ENCODE data around the gene PRRX2.

PRRX2 gene

DNA sequence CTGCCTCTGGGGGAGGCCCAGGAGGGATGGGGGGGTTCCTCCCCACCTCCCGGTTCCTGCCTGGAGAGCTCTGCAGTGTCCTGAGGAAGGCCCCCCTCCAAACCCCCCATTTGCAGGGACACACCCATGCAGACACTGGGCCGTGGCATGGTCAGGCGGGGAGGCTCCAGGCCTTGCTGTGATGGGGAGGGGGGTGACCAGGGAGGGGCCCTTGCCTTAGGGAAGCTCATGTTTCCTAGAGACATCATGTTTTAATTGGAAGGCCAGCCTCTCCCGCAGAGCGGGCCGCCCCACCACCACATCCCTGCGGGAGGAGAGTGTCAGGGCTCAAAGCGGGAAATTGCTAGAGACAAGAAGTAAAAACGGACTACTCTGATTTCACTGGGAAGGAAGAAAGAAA is 12.0 kb downstream of the PRRX2 start:
- DNase-seq (ENCODE audit: low read depth), result no peak

DNA sequence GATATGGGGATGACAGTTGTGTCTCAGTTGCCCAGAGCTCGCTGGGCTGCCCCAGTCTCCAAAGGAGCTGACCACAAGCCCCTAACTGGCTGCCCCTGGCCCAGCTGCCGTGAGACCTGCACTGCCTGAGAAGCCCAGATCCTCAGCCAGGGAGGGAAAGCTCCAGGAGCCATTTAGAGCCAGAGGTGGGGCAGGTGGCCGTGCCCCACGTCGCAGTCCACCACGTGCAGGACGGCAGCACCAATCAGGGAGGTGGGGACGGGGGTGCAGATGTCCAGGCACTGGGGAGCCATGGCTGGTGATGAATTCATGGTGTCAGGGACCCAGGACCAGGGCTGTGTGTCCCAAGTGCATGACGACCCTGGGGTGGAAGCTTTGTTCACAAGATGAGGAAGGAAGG is 13.4 kb downstream of the PRRX2 start:
- DNase-seq (ENCODE audit: low read depth), result no peak

DNA sequence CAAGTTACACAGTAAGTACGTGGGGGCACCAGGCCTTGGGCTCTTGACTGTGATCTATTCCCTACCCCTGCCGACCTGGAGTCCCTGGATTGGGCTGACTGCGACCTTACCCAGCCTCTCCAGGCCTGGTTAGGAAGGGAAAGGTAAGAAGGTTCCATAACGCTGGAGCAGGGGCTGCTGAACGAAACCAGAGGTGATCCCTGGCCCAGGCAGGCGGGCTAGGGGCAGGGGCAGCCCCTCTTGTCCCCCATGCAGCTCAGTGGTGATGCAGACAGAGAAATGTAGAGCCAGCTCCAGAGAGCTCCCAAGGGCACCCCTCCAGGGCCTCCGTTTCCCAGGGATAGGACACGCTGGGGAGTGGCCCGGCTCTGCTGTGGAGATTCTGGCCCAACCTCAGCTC is 14.1 kb downstream of the PRRX2 start:
- DNase-seq (ENCODE audit: low read depth), result no peak

DNA sequence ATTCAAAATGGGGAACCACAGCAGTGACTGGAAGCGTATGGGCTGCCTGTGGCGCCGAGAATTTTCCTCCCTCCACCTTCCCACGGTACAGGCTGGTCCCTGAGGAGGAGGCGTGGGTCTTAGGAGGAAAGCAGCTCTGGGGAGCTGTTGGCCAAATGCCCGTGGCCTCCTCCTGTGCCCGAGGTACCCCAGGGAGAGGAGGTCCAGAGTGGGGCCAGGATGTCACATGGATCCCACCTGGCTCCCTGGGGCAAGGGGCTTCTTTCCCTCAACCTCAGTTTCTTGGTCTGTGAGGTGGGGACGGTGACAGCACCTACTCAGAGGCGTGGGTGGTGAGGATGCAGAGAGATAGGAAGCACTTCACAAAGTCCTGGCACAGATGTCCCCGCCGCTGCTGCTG is 16.5 kb downstream of the PRRX2 start:
- no peak for DNase-seq (ENCODE audit: low read depth)

DNA sequence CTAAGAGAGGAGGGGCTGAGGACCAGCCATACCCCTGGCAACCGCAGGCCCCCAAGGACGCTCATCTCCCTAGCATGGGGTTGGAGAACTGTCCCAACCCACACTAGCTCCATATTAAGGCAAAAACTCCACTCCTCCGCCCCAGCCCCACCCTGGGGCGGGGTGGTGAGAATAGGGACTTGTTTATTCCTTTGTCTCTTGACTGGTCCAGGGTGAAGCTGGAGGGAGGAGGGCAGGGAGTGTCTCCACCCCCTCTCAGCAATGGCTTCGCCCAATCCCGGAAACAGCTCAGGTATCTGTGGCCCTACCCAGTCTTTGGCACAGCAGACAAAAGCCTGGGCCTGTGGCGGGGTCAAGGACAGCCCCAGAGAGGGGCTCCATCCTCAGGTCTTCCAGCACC is 16.9 kb downstream of the PRRX2 start:
- DNase-seq (ENCODE audit: low read depth), result no peak

DNA sequence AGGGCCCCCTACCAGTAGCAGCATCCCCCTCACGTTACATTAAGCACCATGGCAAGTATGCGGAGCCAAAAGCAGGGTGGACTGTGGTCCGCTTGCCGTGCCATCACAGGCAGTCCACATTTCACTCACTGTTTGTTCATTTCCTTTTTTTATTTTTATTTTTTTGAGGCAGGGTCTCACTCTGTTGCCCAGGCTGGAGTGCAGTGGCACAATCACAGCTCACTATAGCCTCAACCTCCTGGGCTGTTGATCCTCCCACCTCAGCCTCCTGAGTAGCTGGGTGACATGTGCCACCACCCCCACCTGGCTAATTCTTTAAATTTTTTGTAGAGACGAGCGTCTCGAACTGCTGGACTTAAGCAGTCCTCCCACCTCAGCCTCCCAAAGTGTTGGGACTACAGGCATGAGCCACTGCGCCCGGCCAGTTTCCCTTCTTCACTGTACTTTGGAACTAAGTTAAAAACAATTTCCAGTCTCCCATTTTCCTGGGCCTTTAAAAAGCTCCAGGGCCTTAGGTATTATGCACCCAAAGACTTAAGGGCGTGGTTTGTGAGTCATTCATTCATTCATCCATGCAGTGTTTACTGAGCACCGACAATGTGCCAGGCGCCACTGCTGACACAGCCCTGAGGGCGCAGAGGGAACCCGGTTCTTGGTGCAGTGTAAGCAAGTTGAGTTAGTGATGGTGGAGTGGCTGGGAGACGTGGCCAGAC is 19.9 kb downstream of the PRRX2 start:
- DNase-seq (ENCODE audit: low read depth), result no peak

DNA sequence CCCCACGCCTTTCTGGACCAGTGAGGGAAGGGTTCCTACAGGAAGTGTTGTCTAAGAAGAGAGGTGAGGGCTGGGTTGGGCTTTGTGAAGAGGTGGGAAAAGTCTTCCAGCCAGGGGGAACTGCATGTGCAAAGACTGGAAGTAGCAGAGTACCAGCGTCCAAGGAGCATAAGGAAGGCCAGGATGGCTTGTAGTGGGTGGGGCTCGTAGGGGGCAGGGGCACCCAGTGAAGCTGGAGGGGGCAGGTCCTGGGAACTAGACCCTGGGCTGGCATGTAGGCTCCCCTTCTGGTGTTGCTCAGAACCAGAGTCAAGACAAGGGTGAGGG is 20.4 kb downstream of the PRRX2 start:
- no peak for DNase-seq (ENCODE audit: low read depth)

DNA sequence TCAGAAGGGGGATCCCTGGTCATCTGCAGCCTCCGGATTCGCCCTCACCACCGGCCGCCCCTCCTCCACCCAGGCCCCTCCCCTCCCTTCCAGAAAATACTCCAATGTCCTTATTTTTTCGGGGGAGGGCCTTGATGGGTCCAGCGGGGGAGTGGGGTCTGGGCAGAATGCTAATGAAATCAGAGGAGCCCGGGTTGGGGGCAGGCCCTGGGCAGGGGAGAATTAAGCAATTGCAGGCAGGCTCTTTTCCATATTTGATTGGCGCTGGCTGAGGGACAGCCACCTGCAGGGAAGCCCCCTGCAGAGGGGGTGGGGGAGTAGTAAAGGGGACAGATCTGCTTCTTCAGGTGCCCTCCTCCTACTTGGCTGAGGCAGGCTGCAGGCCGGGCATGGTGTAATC is 21.3 kb downstream of the PRRX2 start:
- no peak for DNase-seq (ENCODE audit: low read depth)

DNA sequence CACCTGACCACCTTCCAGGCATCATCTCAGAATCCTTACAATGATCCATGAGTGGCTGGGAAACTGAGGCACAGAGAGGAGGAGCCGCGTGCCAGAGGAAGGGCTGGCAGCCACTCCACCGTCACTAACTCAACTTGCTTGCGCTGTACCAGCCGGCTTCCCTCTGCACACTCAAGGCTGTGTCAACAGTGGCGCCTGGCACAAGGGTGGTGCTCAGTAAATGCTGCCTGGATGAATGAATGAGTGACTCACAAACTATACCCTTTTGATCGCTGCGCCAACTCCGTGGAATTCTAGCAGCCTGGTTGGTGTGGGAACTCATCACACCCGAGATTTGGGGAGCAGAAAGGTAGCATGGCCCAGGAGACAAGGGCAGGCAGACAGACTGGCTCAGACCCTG is 21.9 kb downstream of the PRRX2 start:
- no peak for DNase-seq (ENCODE audit: low read depth)

DNA sequence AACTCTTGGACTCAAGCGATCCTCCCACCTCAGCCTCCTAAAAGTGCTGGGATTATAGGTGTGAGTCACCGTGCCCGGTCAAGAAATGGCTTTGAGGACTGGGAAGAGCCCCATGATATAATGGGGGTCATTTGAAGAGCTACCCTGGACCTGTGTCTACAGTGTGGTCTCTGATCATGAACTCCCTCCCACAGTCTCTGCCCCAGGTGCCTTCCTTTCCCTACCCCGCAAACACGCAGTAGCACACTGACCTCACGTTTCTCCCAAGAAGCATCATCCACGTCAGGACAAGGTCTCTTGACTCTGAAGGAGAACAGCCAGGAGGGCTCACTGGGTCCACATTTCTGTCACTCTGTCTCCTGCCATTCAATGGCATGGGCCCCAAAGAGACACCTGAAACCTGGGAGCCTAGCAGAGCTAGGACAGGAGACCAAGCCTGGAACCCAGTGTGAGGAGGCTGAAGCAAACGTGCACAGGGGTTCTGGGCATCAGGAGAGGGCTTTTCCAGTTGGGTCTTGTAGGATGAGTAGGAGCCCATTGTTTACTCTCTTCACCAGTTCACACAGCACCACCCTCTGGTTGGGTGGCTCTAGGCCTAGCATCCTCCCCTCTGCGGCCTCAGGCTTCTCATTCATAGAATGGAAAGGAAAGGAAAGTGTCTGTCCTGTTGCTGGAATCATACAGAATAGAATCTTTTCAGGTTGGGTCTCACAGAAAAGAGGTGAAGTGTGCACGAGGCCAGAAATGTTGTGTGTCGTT is 23.0 kb downstream of the PRRX2 start:
- no peak for DNase-seq (ENCODE audit: low read depth)

DNA sequence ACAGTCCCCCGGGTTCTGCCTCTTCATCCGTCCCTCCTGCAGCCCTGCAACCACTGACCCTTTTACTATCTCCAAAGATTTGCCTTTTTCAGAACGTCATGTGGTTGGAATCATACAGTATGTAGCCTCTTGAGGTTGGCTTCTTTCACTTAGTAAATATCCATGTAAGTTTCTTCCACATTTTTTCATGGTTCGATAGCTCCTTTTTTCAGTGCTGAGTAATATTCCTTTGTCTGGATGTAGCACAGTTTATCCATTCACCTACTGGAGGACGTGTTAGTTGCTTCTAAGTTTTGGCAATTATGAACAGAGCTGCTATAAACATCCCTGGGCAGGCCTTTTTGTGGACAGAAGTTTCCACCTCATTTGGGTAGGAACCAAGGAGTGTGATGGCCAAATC is 27.1 kb downstream of the PRRX2 start:
- no peak for DNase-seq (ENCODE audit: low read depth)

DNA sequence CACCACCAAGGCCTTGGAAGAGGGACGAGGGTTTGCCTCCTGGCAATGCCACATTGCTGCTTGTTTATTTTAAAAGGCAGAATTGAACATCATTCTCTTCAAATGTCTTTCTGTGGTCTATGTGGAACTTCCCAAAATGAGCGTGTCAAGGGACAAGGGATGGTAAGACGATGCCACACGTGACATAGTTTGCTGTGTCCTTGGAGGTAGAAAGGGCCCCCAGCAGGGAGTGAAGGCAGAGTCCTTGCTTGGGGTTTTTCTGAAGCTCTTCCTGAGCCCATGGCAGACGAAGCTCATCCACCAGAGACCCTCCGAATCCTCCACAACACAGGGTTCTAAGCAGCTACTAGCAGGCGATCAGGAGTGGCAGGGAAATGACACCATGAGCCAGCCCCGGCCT is 28.3 kb downstream of the PRRX2 start:
- no peak for DNase-seq (ENCODE audit: low read depth)

DNA sequence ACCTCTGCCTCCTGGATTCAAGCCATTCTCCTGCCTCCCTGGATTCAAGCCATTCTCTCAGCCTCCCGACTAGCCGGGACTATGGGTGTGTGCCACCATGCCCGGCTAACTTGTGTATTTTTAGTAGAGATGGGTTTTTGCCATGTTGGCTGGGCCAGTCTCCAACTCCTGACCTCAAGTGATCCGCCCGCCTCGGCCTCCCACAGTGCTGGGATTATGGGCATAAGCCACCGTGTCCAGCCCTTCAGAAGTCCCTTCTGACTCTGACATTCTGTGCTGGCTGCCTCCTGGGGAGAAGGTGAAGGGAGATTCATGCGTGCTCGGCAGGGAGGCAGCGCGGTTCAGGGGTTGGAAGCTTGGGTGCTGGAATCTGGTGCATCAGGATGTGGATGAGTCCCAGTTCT is 28.8 kb downstream of the PRRX2 start:
- no peak for DNase-seq (ENCODE audit: low read depth)

DNA sequence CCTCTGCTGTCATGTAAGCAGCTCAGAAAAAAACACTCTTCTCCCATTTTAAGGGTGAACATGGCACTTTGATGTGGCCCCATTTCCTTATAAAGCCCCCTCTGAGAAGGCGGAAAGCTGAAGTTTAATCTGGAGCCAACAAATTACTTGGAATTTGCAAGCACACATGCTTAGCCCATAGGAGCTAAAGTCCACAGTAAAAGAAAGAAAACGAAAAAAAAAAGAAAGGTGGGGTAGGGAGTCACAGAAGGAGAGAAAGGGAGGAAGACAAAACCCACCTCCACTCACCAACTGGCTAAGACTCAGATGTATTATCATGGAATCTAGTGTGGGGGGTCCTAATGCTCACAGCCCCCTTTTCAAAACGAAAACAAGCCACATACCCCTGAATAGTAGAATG is 30.4 kb downstream of the PRRX2 start:
- DNase-seq (ENCODE audit: low read depth), result no peak

DNA sequence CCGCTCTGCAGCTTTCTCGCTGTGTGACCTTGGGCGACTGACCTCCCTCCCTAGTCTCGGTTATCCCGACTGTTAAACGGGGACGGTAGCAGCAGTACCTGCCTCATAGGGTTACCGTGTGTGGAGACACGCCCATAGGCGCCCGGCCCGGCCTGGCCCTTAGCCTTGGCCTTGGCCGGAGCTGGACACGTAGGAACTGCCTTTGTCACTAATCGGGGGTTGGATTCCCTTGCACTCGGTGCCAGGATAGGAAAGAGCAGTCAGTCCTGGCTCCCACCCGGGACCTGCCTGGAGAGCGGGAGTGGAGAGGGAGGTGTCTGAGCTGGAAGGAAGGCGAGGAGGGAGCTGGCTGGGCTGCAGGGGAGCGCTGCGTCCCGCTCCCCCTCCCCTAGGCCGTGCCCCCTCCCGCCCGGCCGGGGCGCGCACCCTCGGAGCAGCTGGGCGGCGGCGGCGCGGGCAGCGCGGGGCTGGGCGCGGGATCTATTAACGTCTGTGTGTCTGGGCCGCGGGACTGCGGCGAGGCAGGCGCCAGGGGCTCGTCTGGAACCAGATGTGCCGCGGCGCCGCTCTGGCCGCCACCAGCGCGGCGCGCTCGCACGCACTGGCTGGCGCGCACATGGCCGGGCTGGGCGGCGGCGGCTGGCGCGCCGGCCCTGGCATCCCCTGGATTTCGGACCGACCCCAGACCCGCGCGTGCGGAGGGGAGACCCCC is 31.7 kb downstream of the PRRX2 start:
- no peak for DNase-seq (ENCODE audit: low read depth)

DNA sequence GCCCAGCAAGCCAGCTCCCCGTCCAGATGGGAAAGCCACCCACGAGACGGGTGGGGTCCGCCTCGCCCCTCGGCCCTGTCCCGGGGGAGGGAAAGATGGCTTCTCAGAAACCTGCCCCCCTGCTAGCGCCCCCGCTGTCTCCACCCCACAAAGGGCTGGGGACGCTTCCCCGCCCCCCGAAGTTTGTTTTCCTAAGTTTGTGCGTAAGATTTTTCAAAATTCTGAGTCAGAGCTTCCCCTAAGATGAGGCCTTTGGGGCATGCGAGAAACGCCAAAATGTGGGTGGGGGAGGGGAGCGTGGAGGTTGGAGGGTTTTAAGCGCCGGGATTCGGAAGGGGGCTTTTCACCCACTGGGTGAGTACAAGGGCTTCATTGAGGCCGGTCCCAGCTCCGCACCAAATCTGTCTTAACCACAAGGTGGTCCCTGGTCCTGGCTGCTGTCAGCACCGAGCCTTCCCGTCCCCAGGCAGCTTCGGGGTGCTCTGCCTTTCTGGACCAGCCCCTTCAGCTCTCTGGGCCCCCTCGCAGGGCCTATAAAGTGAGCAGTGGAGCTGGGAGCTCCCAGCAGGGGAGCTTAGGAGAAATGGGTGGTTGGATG is 32.3 kb downstream of the PRRX2 start:
- DNase-seq (ENCODE audit: low read depth), result no peak

DNA sequence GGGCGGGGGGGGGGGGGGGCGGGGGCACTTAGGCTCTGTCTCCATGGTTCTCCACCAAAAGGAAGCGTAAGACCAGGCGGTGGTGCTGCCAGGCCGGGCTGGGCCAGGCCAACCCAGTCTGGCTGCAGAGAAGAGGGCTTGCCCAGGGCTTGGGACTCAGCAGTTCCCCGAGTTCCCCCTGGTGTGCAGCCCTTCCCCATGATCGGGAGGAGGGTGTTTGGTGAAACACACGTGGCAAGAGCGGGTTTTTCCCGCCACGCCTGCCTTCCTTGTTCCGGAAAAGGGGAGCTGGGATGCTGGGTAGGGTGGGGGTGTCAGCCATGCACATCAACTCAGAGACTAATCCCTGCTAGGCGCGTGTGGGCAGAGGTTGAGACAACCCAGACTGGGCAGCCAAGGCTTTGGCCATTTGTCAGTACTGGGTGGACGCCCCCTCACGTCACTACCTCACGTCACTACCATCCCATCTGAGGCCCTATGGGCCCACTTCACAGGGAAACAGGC is 32.9 kb downstream of the PRRX2 start:
- DNase-seq (ENCODE audit: low read depth), result no peak

DNA sequence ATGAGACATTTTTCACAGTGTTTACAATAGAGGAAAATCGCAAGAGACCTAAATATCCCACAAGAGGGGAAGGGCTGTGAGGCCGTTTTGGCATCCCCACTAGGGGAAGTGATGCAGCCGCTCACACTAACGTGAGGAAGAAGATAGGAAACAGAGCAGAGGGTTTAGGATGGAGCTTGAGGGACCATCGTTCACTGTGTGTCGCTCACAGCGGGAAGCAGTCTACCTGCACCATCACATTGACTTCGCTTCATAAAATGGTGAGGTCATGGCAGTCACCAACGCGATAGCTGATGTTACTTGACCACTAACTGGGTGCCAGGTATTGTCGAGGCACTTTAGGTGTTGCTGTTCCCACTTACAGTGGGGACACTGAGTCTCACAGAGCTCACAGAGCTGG is 35.6 kb downstream of the PRRX2 start:
- no peak for DNase-seq (ENCODE audit: low read depth)

DNA sequence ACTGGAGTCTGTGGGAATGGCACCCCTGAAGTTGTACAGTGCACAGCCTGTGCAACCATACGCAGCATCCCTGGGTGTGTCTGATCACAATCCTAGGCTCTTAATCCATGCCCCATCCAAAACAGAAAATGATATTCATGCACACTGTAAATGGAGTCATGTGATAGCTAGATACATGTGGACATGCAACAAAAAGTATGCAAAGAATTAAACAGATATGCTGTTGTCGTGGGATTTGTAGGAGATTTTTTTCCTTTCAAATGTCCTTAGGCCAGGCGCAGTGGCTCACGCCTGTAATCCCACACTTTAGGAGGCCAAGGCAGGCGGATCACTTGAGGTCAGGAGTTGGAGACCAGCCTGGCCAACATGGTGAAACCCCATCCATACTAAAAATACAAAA is 36.1 kb downstream of the PRRX2 start:
- DNase-seq (ENCODE audit: low read depth), result no peak

DNA sequence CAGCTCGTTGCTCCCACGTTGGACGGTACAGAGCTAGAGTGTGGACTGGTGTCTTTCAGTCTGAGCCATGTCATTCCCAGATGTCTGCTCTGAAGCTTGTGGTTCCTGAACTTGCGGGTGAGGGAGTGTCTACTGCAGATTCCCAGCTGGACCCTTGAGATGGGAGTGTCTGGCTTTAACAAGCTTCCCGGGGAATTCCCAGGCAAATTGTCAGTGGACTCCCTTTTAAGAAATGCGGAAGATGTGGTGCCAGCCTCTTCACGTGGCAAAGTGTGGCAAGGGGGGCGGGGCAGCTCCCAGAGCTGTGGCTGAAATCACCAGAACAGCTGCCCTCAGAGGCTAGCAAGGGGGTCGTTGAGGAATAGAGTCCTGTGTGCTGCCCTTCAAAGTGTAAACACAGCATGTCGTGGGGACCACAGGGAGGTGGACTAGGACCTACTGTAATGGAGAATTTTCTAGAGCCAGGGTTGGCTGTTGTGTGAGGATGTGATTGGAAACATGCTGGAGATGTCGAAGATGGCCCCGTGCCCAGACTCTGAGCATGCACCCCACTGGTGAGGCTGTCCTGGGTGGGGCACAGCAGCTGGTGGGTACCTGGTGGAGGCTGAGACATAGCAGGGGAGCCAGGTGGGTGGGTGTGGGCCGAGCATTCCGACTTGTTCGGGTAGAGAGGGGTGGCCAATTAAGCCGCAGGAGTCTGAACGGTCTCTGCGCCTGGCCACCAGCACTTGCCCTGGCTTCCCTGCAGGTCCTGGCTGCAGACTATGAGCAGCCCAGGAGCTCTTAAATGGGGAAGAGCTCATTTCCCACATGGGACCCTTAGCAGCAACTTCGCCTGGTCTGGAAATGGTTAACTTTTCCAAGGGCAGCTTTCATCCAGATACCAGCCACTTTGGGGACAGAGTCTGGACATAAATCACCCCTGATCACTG is 37.4 kb downstream of the PRRX2 start:
- no peak for DNase-seq (ENCODE audit: low read depth)

DNA sequence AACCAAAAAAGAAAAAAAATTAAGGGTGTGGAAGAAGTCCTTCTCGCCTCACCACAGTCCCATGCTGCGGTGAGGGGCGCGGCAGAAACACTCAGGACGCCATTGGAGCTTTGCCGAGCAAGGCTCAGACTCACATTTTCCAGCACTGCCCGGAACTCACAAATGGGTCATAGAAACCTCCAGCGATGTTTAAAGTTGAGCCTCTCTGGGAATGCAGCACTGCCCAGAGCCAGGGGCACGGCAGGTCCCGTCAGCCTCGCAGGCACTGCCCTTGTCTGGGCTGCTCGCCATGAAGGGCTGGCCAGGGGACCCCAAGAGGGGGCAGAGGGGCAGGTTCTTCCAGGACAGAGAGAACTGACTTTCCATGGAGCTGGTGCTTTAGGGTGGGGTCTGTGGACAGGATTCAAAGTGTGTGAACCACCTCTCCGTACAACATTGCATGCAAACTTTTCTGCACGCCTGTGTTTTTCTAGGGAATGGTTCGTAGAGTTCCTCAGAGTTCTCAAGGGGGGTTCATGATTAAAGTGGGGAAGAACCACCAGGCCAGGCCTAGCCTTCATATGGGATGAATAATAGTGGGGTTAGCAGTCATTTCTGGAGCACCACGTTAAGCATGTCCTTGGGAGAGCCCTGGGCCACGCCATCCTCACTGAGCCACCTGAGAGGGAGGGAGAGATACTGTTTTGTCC is 38.4 kb downstream of the PRRX2 start:
- DNase-seq (ENCODE audit: low read depth), result no peak

Data from T follicular helper cell (primary cell).